Peyer's patch (tissue), 4 donors: ENCODE results near the gene ECHS1.

Experiments
- POLR2A ChIP-seq, 2 donors: fragments of 450-650 bp; IDR thresholded peaks; one replicate each; pipeline ENCODE4 v1.5.1; 2017; ENCODE audit warnings: antibody characterized with exemption in 2 of 2, mild to moderate bottlenecking in 2 of 2, moderate library complexity in 2 of 2
- TF ChIP-seq, protein P1 (sequence below), 6 experiments: fragments of 450-650 bp in 4 of 6; fragments of 200-600 bp in 2 of 6; sonication (generic) in 1 of 6; IDR thresholded peaks; one replicate each; pipeline ENCODE4 v1.5.1; 2017 to 2019; ENCODE audit warnings: antibody characterized with exemption in 6 of 6, mild to moderate bottlenecking in 3 of 6, moderate library complexity in 1 of 6

DNA sequence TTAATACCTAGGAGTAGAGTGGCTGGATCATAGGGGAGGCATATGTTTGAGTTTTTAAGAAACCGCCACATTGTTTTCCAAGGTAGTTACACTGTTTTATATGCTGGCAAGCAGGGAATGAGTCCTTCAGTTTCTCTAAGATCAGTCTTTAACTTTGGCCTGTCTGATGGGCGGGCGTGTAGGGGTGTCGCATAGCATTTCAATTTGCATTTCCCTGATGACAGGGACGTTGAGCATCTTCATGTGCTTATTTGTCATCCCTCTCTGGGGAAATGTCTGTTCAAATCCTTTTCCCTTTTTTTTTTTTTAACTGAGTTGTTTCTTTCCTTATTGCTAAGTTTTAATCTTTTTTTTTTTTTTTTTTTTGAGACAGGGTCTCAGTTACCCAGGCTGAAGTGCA, 30.6 kb upstream of the ECHS1 start:
- TF ChIP-seq, protein P1, sequence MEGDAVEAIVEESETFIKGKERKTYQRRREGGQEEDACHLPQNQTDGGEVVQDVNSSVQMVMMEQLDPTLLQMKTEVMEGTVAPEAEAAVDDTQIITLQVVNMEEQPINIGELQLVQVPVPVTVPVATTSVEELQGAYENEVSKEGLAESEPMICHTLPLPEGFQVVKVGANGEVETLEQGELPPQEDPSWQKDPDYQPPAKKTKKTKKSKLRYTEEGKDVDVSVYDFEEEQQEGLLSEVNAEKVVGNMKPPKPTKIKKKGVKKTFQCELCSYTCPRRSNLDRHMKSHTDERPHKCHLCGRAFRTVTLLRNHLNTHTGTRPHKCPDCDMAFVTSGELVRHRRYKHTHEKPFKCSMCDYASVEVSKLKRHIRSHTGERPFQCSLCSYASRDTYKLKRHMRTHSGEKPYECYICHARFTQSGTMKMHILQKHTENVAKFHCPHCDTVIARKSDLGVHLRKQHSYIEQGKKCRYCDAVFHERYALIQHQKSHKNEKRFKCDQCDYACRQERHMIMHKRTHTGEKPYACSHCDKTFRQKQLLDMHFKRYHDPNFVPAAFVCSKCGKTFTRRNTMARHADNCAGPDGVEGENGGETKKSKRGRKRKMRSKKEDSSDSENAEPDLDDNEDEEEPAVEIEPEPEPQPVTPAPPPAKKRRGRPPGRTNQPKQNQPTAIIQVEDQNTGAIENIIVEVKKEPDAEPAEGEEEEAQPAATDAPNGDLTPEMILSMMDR (IDR thresholded peaks at IDR 0.05) = no peak
- TF ChIP-seq POLR2A (IDR thresholded peaks at IDR 0.05) = no peak
